GM13977 (cell line): ENCODE results near the gene RASGEF1C.

Source experiments
- DNase-seq: peaks from one replicate; pipeline ENCODE4 v3.0.0; 2012; ENCODE audit warnings: low spot score
- CTCF ChIP-seq: IDR thresholded peaks from 2 replicates; pipeline ENCODE4 v1.5.1; 2012; ENCODE audit warnings: mild to moderate bottlenecking, control low read depth; ENCODE audit not compliant: insufficient read depth; ENCODE audit errors: extremely low read depth, missing control alignments
- in situ Hi-C: fragments of 300-500 bp; cut with MboI; formaldehyde crosslinking; loops from one replicate; pipeline ENCODE4 v1.12.0; 2022; ENCODE audit warnings: low sequenced_read_pairs, low pct_unique_long_range_greater_than_20kb, mixed read lengths, inconsistent platforms; ENCODE audit not compliant: unreplicated experiment

The RASGEF1C gene

GRCh38 chr5:180161420-180162303 lies 47.3 kb downstream of the RASGEF1C start:
- in situ Hi-C loops = no loop called here
- DNase-seq = no peak
- TF ChIP-seq CTCF = no peak

- no peak for TF ChIP-seq CTCF
- in situ Hi-C loops = no loop called here
- DNase-seq = no peak
Measured at GRCh38 chr5:180160789-180161188, 48.2 kb downstream of the RASGEF1C start.

GRCh38 chr5:180160215-180160614 lies 48.8 kb downstream of the RASGEF1C start:
- in situ Hi-C loops = no loop called here
- no peak for DNase-seq

GRCh38 chr5:180159756-180160155 lies 49.3 kb downstream of the RASGEF1C start:
- in situ Hi-C loops = no loop called here
- no peak for TF ChIP-seq CTCF
- no peak for DNase-seq

More at GRCh38 chr5:180160215-180160614, 48.8 kb downstream of the RASGEF1C start:
- no peak for TF ChIP-seq CTCF

- DNase-seq = no peak
- in situ Hi-C loops = no loop called here
- TF ChIP-seq CTCF = no peak
Measured at GRCh38 chr5:180157866-180158265, 51.1 kb downstream of the RASGEF1C start.

- DNase-seq = no peak
- TF ChIP-seq CTCF = no peak
- in situ Hi-C loops = no loop called here
Measured at GRCh38 chr5:180156141-180156540, 52.9 kb downstream of the RASGEF1C start.
